Urinary bladder (tissue), 4 donors: ENCODE measurements around the gene AS3MT. TPM values are rescaled to one million over a fixed set of nuclear protein-coding genes. Genes with fewer than 3 reads are reported as not detected.
"Not testable (repeated sequence)": the region's sequence is repeated elsewhere in the genome, so short reads cannot be mapped to it uniquely, and the experiment has no call there.

ENCODE experiments used
- DNase-seq: peaks from one replicate; pipeline ENCODE4 v3.0.0-alpha.2; 2015; ENCODE audit errors: extremely low spot score
- H3K27ac ChIP-seq: one replicate; pipeline ENCODE4 v1.5.1; 2013; ENCODE audit warnings: low read depth, mild to moderate bottlenecking, moderate library complexity
- H3K36me3 ChIP-seq: one replicate; pipeline ENCODE4 v1.6.1; 2013; ENCODE audit warnings: mild to moderate bottlenecking, moderate library complexity; ENCODE audit not compliant: insufficient read depth
- H3K4me1 ChIP-seq: one replicate; pipeline ENCODE4 v1.6.1; 2013; ENCODE audit warnings: mild to moderate bottlenecking, moderate library complexity; ENCODE audit not compliant: insufficient read depth
- H3K4me3 ChIP-seq: one replicate; pipeline ENCODE4 v1.5.1; 2013; ENCODE audit warnings: low read depth, low read length
- WGBS: extraction: QIAGEN DNeasy Blood & Tissue Kit; methylation state at CpG from one replicate; pipeline ENCODE4 v1.1.7; 2013; 5-methylcytosine and 5-hydroxymethylcytosine counted together
- polyA plus RNA-seq: library from polyadenylated mRNA; stranded (reverse); fragments of 200-250 nt; gene quantifications from one replicate; pipeline ENCODE4 v1.2.3, GENCODE V29; 2013
- total RNA-seq: library from RNA; depleted of rRNA; stranded (reverse); fragments of >200 nt; gene quantifications from one replicate; pipeline ENCODE4 v1.2.3, GENCODE V29; 2014
- donor health status: healthy with polysubstance abuse.
- donor health status: healthy.

Gene AS3MT
- total and polyA plus RNA-seq, 2 donors = 3.9 to 4.1 TPM

DNA sequence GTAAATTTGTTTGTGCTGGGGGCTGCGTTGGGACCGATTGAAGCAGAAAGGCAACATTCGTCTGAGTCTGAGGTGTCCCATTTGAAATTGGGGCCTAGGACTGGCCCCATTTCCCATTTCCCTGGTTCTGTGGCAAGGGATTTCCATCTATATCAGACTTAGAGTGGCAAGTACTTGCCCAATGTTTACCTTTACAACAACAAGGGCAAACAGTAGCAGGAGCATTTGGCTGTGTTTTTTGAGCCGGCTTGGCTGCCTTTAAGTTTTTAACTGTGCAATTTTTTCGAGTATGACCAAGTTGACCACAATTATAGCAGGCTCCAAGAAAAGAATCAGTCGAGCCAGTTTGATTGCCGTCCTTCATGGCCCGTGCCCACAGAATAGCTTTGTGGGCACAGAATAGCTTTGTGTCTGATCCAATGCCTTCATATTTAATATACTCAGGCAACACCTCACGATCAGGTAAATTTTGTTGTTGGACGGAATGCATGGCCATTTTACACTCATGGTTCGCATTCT is 27.4 kb upstream of the AS3MT start:
- Histone ChIP-seq H3K27ac (no peak overlapping the region), H3K4me3 (no peak overlapping the region), H3K4me1 (no peaks in the 10 kb centered on the region), H3K36me3 (no peaks in the 10 kb centered on the region)
- 84% methylated on average over 11 of the region's 11 CpGs for WGBS
- no peak for DNase-seq

DNA sequence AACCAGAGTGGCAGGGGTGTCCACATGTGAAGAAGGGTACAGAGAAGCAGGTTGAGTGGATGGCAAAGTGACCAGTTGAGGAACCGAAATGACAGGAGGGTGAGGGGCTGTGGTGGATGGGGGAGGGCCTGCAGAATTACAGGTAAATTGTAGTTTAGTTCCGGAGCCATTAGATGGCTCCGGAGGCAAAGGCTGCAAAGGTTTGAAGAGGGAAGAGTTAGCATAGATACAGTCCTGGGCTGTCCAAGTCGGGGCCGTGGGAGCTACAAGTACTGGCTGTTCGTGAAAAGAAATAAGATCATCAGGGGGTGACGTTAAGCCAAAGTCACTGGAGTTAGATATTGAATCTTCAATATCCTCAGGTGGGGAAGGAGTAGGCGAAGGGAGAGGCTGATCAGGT is 26.1 kb upstream of the AS3MT start:
- DNase-seq, H3K36me3 ChIP-seq, H3K4me3 ChIP-seq, H3K4me1 ChIP-seq, H3K27ac ChIP-seq: not testable (repeated sequence)
- 57% methylated on average over 8 of the region's 8 CpGs for WGBS

DNA sequence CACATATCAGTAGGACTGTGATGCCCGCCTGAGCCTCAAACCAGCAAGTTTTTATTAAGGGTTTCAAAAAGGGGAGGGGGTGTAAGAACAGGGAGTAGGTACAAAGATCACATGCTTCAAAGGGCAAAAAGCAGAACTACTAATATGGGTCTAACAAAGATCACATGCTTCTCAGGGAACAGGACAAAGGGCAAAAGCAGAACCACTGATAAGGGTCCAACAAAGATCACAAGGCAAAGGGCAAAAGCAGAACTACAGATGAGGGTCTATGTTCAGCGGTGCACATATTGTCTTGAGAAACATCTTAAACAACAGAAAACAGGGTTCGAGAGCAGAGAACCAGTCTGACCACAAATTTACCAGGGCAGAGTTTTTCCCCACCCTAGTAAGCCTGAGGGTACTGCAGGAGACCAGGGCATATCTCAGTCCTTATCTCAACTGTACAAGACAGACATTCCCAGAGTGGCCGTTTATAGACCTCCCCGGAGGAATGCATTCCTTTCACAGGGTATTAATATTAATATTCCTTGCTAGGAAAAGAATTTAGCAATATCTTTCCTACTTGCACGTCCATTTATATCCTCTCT is 25.0 kb upstream of the AS3MT start:
- not testable (repeated sequence) for H3K4me1 ChIP-seq, H3K36me3 ChIP-seq, DNase-seq, H3K27ac ChIP-seq, H3K4me3 ChIP-seq
- 87% methylated on average over 6 of the region's 6 CpGs for WGBS

DNA sequence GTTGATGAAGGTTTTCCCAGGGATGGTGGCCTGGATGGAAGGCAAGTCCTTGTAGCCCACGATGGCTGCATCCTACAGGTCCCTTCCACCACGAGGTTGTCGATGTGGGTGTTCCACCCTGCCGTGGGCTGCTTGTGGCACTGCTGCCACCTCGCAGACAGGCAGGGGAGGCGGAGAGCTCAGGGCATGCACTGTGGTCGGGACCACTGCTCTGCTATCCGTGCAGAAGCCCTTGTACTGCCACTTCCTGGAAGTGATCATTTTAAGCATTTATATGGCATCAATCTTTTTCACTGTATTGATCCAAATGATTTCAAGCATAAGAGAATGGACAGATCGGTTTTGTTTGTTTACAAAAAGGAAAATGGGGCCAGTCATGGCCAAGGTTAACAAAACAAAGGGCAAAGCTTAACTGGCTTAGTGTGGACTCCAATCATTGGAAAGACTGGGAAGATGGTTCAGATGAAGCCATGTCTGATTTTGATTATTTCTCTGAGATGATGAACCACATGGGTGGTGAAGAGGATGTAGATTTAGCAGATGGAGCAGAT is 23.8 kb upstream of the AS3MT start:
- WGBS = 86% methylated on average over 9 of the region's 9 CpGs
- Histone ChIP-seq H3K4me1 (no peaks in the 10 kb centered on the region), H3K27ac (no peak overlapping the region), H3K36me3 (no peaks in the 10 kb centered on the region), H3K4me3 (no peak overlapping the region)
- DNase-seq = no peak

DNA sequence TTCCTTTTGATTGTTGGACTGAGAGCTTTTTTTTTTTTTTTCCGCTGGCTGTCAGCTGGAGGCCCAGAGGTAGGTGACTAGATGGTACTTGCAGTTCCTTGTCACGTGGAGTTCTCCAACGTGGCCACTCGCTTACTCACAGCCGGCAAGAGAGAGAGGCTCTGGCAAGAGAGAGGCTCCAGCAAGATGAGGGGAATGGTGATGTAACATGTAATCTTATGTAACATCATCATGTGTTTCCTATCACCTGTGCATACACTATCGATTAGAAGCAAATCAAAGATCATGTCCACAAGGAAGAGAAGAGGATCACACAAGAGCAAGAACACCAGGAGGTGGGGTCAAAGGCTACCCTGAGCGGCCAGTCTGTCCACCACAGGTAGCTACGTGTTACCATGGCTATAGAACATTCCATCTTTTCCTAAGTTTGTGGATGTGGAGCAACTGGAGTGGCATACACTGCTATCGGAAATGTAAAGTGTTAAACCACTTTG is 19.2 kb upstream of the AS3MT start:
- WGBS = 87% methylated on average over 9 of the region's 9 CpGs
- Histone ChIP-seq H3K4me3 (no peak overlapping the region), H3K36me3 (no peaks in the 10 kb centered on the region), H3K4me1 (no peaks in the 10 kb centered on the region), H3K27ac (no peak overlapping the region)
- DNase-seq = no peak

DNA sequence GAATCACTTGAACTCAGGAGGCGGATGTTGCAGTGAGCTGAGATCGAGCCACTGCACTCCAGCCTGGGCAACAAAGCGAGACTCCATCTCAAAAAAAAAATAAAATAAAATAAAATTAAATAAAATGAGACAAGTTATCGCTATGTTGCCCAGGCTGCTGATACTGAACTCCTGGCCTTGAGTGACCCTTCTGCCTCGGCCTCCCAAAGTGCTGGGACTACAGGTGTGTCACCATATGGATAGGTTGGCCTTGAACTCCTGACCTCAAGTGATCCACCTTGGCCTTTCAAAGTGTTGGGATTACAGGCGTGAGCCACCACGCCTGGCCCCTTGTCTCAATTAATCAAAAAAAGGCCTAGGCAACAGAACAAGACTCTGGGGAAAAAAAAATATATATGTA is 16.0 kb upstream of the AS3MT start:
- WGBS = 96% methylated on average over 7 of the region's 7 CpGs
- DNase-seq, H3K4me1 ChIP-seq, H3K36me3 ChIP-seq, H3K27ac ChIP-seq, H3K4me3 ChIP-seq: not testable (repeated sequence)

DNA sequence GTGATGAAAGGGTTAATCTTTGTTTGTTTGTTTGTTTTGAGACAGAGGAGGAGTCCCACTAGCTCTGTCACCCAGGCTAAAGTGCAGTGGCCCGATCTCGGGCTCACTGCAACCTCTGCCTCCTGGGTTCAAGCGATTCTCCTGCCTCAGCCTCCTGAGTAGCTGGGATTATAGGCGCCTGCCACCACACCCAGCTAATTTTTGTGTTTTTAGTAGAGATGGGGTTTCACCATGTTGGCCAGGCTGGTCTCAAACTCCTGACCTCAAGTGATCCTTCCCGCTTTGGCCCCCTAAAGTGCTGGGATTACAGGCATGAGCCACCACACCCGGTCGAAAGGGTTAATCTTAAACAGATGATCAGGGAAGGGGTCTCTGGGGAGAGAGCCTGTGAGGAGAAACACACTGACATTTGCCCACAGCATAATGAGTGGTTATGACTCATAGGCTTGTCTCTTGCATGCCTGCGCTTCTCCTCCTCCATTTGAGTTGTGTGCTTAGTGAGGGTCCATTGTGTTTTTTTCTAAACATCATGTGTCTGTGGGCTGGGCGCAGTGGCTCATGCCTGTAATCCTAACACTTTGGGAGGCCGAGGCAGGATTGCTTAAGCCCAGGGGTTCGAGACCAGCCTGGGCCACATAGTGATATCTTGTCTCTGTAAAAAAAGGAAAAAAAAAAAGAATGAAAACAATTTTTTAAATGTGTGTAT is 13.4 kb upstream of the AS3MT start:
- H3K4me1 ChIP-seq = not testable (repeated sequence)

DNA sequence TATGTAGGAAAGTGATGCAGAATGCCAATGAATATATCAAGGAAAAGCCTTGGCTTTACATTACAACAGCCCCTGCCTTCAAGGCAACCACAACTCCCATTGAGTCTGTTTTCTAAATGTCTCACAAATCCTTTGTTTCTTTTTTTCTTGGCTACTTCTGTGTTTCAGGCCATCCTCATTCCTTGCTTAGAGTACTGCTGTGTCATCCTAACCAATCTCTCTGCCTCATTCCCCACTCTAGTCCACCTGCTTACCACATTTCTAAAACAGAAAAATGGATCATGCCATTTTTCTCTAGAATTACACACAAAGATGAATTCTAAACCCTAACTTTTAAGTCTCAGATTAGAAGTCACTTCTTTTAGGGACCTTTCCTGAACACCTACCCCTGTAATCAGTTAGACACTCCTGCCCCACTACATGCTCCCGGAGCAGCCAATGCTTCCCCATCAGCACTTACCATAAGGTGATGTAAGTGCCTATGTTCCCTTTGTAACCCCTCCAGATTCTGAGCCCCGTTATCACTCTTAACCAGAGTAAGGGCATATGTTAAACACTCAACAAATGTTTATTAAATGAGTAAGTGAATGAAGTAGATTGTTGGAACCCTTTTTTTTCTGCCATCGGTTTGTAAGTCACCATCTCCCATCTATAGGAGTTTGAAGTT is 12.4 kb upstream of the AS3MT start:
- no peaks in the 10 kb centered on the region for H3K4me1 ChIP-seq

More for the DNA sequence above, 13.4 kb upstream of the AS3MT start:
- WGBS = 61% methylated on average over 11 of the region's 11 CpGs
- not testable (repeated sequence) for H3K27ac ChIP-seq, DNase-seq, H3K4me3 ChIP-seq, H3K36me3 ChIP-seq

DNA sequence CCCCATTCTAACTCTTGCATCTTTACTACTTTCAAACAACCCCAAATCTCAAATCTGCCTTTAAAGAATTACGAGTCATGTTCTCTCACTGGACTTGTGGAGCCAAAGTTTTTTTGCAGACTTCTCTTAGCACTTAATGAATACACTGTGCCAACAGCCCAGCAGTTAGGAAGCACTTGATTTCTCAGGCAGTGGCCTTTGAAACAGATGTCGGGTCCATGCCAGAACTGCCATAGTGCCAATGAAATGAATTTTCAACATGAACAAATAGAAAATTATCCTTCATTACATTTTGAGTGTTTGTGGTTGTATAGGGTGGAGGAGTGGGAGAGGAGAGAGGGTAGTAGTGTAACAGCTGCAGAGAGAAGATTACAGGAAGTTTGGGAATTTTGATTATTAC is 9.4 kb upstream of the AS3MT start:
- Histone ChIP-seq H3K4me3 (no peak overlapping the region), H3K36me3 (peaks cover 9% of the 10 kb centered on the region), H3K4me1 (no peaks in the 10 kb centered on the region), H3K27ac (no peak overlapping the region)
- 89% methylated on average over 2 of the region's 2 CpGs for WGBS
- DNase-seq = no peak

More for the DNA sequence above, 12.4 kb upstream of the AS3MT start:
- Histone ChIP-seq H3K27ac (no peak overlapping the region), H3K36me3 (peaks cover 9% of the 10 kb centered on the region), H3K4me3 (no peak overlapping the region)
- WGBS = 85% methylated on average over 3 of the region's 3 CpGs
- DNase-seq = no peak

DNA sequence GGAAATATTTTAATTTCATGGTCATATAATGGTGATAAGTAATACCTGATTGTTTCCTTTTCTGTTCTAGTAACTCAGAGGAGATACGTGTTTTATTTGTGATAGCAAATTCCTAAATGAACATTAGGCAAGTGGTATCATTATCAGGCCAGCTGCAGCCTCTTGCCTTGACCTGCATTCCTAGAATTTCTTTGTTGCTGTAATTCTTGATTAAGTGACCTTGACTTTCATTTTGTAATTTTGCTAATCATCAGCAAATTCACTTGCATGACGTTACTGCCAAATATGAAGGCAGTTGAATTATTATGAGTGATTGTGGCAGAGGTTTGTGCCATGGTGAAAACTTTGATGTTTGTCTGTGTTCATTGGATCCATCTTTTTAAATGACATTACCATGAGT is 5.6 kb upstream of the AS3MT start:
- H3K4me3 ChIP-seq = no peak overlapping the region
- 69% methylated on average over 2 of the region's 2 CpGs for WGBS
- H3K4me1 ChIP-seq = no peaks in the 10 kb centered on the region
- H3K36me3 ChIP-seq = peaks cover 9% of the 10 kb centered on the region
- H3K27ac ChIP-seq = no peak overlapping the region
- no peak for DNase-seq

DNA sequence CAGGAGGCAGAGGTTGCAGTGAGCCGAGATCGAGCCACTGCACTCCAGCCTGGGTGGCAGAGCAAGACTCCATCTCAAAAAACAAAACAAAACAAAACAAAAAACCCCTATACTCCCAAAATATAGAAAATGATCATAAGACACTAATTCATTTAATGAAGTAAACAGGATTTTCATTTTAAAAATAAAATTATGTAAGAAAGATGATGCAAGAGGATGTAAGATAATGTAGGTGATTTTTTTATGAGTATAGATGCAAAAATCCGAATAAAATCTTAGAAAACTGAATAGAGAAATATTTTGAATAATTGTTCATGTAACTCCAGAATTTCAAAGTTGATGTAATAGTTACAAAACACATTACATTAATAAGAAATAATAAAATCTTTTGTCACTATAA is 3.6 kb upstream of the AS3MT start:
- H3K4me3 ChIP-seq = no peak overlapping the region
- no peak overlapping the region for H3K27ac ChIP-seq
- H3K36me3 ChIP-seq = peaks cover 6% of the 10 kb centered on the region
- no peaks in the 10 kb centered on the region for H3K4me1 ChIP-seq
- DNase-seq = no peak
- 94% methylated on average over 3 of the region's 3 CpGs for WGBS

DNA sequence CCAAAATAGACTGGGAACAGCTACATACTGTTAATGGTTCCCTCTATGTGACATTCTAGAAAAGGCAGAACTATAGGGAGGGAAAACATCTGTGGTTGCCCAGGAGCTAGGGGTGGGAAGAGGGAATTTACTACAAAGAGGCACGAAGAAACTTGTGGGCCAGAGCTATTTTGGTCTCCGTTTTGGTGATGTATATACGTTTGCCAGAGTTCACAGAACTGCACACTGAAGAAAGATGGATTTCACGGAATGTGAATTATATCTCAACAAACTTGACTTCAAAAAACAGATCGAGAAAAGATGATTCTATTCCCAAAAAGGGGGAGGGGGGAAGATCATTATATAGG is 386 bp upstream of the AS3MT start:
- 10% methylated on average over 5 of the region's 5 CpGs for WGBS
- H3K36me3 ChIP-seq = no peaks in the 10 kb centered on the region
- H3K4me3 ChIP-seq = peak overlapping the region; percentile 42
- H3K27ac ChIP-seq = no peak overlapping the region
- DNase-seq = no peak
- H3K4me1 ChIP-seq = no peaks in the 10 kb centered on the region

DNA sequence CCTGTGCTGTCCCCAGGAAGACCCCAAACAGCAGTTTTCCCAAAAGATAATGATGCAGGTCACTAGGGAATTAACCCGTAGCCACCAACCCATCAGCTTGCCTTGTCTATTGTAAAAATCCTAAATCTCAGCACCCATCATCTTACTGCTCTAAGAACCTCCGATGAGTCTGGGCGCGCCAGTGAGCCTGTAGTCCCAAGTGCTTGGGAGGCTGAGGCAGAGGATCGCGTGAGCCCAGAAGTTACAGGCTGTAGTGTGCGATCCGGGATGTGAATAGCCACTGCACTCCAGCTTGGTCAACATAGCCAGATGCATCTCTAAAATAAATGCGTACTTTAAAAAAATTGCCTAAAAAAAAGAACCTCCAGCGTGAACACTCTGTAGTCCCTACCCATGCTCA is 951 bp downstream of the AS3MT start:
- DNase-seq = no peak
- no peak overlapping the region for H3K4me3 ChIP-seq
- 88% methylated on average over 10 of the region's 10 CpGs for WGBS
- H3K27ac ChIP-seq = no peak overlapping the region
- no peaks in the 10 kb centered on the region for H3K4me1 ChIP-seq
- no peaks in the 10 kb centered on the region for H3K36me3 ChIP-seq

DNA sequence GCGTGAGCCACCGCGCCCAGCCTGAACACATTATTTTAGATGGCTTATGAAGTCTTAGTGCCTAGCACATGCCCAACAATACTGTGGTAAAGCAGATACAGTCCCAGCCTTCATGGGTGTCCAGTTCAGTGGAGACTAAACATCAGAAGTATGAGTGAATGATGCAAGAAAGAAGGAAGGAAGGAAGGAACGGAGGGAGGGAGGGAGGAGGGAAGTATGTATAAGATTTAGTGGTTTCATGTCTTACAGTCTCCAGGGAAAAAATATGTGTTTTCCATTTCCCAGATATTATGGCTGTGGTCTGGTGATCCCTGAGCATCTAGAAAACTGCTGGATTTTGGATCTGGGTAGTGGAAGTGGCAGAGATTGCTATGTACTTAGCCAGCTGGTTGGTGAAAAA is 2.9 kb downstream of the AS3MT start:
- 88% methylated on average over 4 of the region's 4 CpGs for WGBS
- no peaks in the 10 kb centered on the region for H3K4me1 ChIP-seq
- no peak overlapping the region for H3K4me3 ChIP-seq
- H3K36me3 ChIP-seq = no peaks in the 10 kb centered on the region
- no peak for DNase-seq
- H3K27ac ChIP-seq = no peak overlapping the region
